Thyroid gland (tissue), 4 donors: ENCODE results near the gene HIVEP3. TPM values are rescaled to one million over a fixed set of nuclear protein-coding genes. Genes with fewer than 3 reads are reported as not detected.

Source experiments
- DNase-seq, 2 donors: peaks; one replicate each; pipeline ENCODE4 v3.0.0-alpha.2; 2019
- H3K27ac ChIP-seq, 3 donors: fragments of 200-600 bp; sonication (generic); 1 replicate in 2 of 3; 2 replicates in 1 of 3; pipeline ENCODE4 v1.5.1; 2016 to 2019; ENCODE audit warnings: mild to moderate bottlenecking in 1 of 3, moderate library complexity in 1 of 3
- H3K27me3 ChIP-seq: fragments of 200-600 bp; sonication (generic); one replicate; pipeline ENCODE4 v1.5.1; 2019
- H3K36me3 ChIP-seq, 2 donors: fragments of 200-600 bp; sonication (generic); one replicate each; pipeline ENCODE4 v1.5.1; 2016 to 2019
- H3K4me1 ChIP-seq, 2 donors: fragments of 200-600 bp; sonication (generic); one replicate each; pipeline ENCODE4 v1.5.1; 2017 to 2019
- H3K4me3 ChIP-seq, 3 donors: fragments of 200-600 bp; sonication (generic); replicated peaks in 1 of 3; 1 replicate in 2 of 3; 2 replicates in 1 of 3; pipeline ENCODE4 v1.5.1; 2016; ENCODE audit warnings: mild to moderate bottlenecking in 1 of 3
- H3K9me3 ChIP-seq: fragments of 200-600 bp; sonication (generic); one replicate; pipeline ENCODE4 v1.5.1; 2017
- POLR2A ChIP-seq, 2 donors: fragments of 450-650 bp; IDR thresholded peaks; one replicate each; pipeline ENCODE4 v1.6.1; 2017; ENCODE audit warnings: antibody characterized with exemption in 2 of 2, mild to moderate bottlenecking in 2 of 2, moderate library complexity in 1 of 2
- WGBS, 2 donors: methylation state at CpG; one replicate each; pipeline ENCODE4 v1.1.5; 2017; 5-methylcytosine and 5-hydroxymethylcytosine counted together
- intact Hi-C: fragments of 100-400 bp; cut with DNase I; formaldehyde crosslinking; loops from one replicate; pipeline ENCODE4 v1.15.1; 2023
- total RNA-seq, 4 donors: library from RNA; depleted of rRNA; stranded (reverse); fragments of >200 nt; gene quantifications; one replicate each; pipeline ENCODE4 v1.2.3, GENCODE V29; 2016
- TF ChIP-seq, protein P1 (sequence below), 6 experiments: fragments of 200-600 bp in 3 of 6; fragments of 450-650 bp in 3 of 6; sonication (generic) in 3 of 6; IDR thresholded peaks; one replicate each; pipeline ENCODE4 v1.5.1; 2016 to 2019; ENCODE audit warnings: antibody characterized with exemption in 6 of 6, mild to moderate bottlenecking in 2 of 6, inconsistent platforms in 1 of 6, moderate library complexity in 1 of 6

HIVEP3 gene
- total RNA-seq, 4 donors from 2014 or later = 9.7 to 13.5 (median 12.5) TPM

- intact Hi-C loops = no loop called here
- Histone ChIP-seq H3K4me3 (no peak overlapping the region), H3K27me3 (no peaks in the 10 kb centered on the region), H3K36me3 (no peaks in the 10 kb centered on the region), H3K27ac (no peak overlapping the region), H3K9me3 (no peaks in the 10 kb centered on the region), H3K4me1 (no peaks in the 10 kb centered on the region)
- WGBS, 2 donors = 87 to 94% methylated on average over 7 of the region's 7 CpGs
- no peak for DNase-seq
- no peak for TF ChIP-seq POLR2A (IDR thresholded peaks at IDR 0.05)
- TF ChIP-seq, protein P1, sequence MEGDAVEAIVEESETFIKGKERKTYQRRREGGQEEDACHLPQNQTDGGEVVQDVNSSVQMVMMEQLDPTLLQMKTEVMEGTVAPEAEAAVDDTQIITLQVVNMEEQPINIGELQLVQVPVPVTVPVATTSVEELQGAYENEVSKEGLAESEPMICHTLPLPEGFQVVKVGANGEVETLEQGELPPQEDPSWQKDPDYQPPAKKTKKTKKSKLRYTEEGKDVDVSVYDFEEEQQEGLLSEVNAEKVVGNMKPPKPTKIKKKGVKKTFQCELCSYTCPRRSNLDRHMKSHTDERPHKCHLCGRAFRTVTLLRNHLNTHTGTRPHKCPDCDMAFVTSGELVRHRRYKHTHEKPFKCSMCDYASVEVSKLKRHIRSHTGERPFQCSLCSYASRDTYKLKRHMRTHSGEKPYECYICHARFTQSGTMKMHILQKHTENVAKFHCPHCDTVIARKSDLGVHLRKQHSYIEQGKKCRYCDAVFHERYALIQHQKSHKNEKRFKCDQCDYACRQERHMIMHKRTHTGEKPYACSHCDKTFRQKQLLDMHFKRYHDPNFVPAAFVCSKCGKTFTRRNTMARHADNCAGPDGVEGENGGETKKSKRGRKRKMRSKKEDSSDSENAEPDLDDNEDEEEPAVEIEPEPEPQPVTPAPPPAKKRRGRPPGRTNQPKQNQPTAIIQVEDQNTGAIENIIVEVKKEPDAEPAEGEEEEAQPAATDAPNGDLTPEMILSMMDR (IDR thresholded peaks at IDR 0.05) = no peak
These were observed 276.7 kb downstream of the HIVEP3 start for GRCh38 chr1:41641941-41642527.

- Histone ChIP-seq H3K36me3 (no peaks in the 10 kb centered on the region), H3K4me1 (no peaks in the 10 kb centered on the region), H3K27ac (no peak overlapping the region), H3K4me3 (no peak overlapping the region), H3K9me3 (no peaks in the 10 kb centered on the region), H3K27me3 (no peaks in the 10 kb centered on the region)
- DNase-seq = no peak
- intact Hi-C loops = no loop called here
- no peak for TF ChIP-seq POLR2A (IDR thresholded peaks at IDR 0.05)
- TF ChIP-seq, protein P1 (IDR thresholded peaks at IDR 0.05) = no peak
- 97% methylated on average over 3 of the region's 3 CpGs; no CpG with 5 or more reads in 1 of the 2 donors for WGBS, 2 donors
These were observed 277.3 kb downstream of the HIVEP3 start for GRCh38 chr1:41641475-41641814.

DNA sequence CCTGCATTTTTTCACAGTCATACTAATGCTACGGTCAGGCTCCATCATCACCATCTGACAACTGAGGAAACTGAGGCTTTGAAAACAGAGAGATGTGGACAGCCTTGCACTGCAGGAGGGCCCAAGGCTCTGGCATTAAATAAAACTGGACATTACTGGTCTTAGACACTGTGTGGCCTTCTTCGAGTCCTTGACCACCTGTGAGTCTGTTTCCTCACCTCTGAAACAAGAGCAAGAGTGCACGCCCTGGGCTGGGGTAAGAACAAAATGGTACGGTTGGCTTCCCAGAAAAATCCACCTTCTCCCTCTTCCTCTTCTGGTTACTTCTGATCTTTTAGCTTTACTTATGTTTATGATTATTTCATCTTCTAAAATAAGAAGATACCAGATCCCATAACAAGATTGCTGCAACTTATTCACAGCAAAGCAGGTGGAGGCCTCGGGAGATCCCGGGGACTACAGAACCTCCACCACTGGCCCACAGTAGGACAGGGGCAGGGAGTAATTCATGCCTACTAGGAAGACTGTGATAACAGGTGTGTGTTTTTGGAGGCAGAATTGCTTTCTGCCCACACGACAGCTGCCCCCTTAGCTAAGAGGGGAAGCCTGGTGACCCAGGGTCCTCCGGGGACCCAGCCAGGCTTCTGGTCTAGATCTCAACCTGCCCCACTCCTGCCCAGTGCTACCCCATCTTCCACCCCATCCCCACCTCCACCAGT is 277.8 kb downstream of the HIVEP3 start:
- intact Hi-C loops = no loop called here
- Histone ChIP-seq H3K36me3 (no peaks in the 10 kb centered on the region), H3K4me1 (no peaks in the 10 kb centered on the region), H3K27me3 (no peaks in the 10 kb centered on the region), H3K27ac (no peak overlapping the region), H3K4me3 (no peak overlapping the region), H3K9me3 (no peaks in the 10 kb centered on the region)
- no peak for DNase-seq
- WGBS, 2 donors = 96 to 98% methylated on average over 8 of the region's 8 CpGs
- TF ChIP-seq, protein P1 (IDR thresholded peaks at IDR 0.05) = no peak
- no peak for TF ChIP-seq POLR2A (IDR thresholded peaks at IDR 0.05)

DNA sequence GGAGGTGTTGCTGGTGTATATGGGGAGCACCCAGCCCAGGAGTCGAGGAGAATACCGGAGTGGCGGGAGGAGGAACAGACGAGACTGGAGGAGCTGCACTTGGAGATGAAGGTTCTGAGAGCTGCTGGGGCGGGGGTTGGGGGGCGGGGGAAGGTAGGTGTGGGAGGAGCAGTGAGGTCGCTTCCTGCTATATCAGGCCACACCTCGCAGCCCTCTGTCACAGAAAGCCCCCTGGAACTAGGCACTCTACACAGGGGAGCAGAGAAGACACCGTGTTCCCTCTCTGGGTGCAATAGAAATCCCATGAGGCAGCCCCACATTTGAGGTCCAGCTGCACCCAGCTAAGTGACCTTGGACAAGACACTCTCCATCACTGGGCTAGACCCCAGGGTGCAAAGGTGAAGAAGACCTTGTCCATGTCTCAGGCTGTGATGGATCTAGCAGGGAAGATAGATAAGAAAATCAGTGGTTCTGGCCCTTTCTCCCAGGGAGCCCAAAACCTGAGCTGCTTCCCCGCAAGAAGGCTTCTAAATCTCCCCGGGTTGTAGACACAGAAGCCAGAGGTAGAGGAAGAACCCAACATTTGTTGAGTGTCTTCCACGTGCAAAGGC is 278.5 kb downstream of the HIVEP3 start:
- TF ChIP-seq, protein P1 (IDR thresholded peaks at IDR 0.05) = no peak
- TF ChIP-seq POLR2A (IDR thresholded peaks at IDR 0.05) = no peak
- Histone ChIP-seq H3K4me3 (no peak overlapping the region), H3K9me3 (no peaks in the 10 kb centered on the region), H3K27me3 (no peaks in the 10 kb centered on the region), H3K4me1 (no peaks in the 10 kb centered on the region), H3K36me3 (no peaks in the 10 kb centered on the region), H3K27ac (no peak overlapping the region)
- intact Hi-C loops = no loop called here
- DNase-seq = no peak
- WGBS, 2 donors = 76 to 87% methylated on average over 12 of the region's 12 CpGs
